GM18520 (cell line): ENCODE measurements around the gene GNAT3.

Experiments used
- ATAC-seq: cut with Tn5 transposase; IDR thresholded peaks from one replicate; pipeline ENCODE4 v1.9.1; 2021; ENCODE audit not compliant: unreplicated experiment

Gene GNAT3

DNA sequence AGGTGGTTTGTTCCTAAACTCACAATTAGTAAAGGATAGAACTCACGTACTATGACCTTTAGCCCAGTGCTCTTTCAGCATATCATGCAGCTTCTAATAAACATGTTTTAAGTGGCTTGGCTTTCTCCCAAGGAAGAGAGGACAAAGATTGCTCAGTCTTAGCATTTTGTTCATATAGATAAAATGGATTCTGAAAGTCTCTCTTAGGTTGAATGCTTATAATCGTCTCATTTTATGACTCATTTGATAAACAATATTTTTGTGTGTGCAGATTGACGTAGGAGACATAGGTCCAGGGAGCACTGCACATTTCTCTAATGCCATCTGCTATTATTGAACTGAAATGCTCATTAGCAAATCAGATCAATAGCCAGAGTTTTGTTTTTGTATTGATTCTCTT lies 44.8 kb downstream of the GNAT3 start:
- no peak for ATAC-seq

DNA sequence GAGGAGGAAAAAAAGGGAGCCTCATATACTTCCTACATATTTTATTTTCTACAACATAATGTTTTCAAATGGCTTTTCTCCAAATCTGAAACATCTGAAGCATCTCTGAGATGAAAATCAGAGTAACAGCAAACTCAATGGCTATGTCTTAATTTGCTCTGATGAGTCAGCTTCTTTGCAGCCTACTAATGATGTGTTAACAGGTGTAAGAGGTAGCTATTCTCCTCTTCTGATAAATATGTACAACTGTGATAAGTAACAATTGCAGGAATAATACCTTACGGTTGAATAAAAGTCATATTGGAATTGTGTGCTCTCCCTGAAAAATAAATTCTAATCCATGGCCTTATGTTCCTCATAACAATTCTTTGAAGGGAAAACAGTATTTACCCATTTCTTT lies 45.2 kb downstream of the GNAT3 start:
- no peak for ATAC-seq

DNA sequence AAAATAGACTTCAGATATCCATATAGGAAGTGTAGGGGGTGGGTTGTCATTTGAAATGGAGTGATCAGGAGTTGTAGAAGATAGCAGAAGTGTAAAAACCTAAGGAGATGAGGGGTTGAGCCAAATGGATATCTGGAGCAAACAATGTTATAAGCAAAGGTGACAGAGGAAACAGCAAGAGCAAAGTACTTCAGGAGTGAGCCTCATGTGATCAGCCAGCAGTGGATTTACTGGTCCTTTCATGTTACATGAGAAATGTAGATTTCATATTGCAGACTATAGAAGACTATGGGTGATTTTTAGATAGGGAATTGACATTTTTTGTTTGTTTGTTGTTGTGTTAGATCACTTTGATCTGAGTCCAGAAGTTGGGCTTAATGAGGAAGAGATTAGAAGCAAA lies 47.7 kb downstream of the GNAT3 start:
- no peak for ATAC-seq

- no peak for ATAC-seq
Observed at GRCh38 chr7:80463272-80463920, 48.5 kb downstream of the GNAT3 start.

DNA sequence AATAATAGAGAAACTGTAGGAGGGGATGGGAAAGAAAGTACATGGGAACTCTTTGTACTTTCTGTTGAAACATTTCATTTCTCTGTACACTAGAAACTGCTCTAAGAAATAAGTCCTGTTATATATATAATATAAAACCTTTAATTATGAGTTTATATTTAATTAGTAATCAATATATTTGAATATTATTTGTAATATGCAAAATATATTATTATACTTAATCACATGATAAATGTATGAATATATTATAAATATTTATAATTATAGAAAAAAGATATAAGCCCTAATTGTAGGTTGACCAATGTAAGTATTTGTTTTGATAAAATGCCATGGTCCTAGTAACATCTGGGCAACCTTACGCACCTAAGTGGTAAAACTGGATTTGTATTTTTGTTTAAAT lies 51.0 kb downstream of the GNAT3 start:
- no peak for ATAC-seq

DNA sequence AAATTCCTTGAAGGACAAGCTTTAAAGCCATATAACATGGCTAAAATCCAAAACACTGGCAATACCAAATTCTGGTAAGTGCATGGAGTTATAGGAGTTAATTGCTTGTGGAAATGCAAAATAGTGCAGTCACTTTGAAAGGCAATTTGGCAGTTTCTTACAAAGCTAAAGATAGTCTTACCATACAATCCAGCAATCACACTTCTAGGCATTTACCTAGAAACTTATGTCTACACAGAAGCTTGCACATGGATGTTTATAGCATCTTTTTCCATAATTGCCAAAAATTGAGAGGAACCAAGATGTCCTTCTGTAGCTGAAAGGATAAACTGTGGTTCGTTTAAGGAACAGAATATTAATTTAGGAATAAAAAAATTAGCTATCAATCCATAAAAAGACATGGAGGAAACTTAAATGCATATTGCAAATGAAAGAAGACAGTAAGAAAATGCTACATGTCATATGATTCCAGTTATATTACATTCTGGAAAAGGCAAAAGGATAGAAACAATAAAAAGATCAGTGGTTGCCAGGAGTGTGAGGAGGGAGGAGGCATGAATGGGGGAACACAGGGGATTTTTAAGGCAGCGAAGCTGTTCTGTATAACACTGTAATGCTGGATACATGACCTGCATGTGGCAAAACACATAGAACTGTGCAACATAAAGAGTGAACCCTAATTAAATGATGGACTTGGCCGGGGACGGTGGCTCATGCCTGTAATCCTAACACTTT lies 51.9 kb downstream of the GNAT3 start:
- no peak for ATAC-seq

GRCh38 chr7:80458822-80459725 lies 52.8 kb downstream of the GNAT3 start:
- no peak for ATAC-seq

DNA sequence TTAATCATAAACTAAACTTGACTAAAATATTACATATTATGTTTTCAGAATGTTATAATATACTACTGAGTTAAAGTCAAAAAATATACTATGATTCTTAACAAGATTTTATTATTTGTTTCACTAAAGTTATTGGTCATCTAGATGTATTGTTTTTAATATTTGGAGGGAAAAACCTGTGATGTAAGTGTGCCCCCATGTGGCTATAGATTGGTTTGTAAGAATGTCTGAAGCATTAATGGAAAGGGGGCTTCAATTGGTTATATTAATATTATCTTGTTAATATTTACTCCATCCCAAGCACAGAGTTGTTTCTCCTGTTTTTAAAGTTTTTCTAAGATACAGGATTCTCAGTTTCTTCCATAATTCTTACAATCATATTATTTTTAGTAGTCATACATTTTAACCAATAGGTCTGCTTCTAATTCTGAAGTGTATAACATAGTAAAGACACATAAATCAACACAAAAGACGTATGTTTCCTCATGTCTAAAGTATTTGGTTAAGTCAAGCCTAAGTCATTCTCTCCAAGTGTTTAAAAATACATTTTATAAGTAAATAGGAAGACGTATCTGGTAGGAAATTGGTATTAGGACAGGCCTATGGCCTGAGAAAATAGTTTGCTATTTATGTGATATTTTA lies 58.0 kb downstream of the GNAT3 start:
- no peak for ATAC-seq

GRCh38 chr7:80450621-80451308 lies 61.1 kb downstream of the GNAT3 start:
- ATAC-seq: no peak

DNA sequence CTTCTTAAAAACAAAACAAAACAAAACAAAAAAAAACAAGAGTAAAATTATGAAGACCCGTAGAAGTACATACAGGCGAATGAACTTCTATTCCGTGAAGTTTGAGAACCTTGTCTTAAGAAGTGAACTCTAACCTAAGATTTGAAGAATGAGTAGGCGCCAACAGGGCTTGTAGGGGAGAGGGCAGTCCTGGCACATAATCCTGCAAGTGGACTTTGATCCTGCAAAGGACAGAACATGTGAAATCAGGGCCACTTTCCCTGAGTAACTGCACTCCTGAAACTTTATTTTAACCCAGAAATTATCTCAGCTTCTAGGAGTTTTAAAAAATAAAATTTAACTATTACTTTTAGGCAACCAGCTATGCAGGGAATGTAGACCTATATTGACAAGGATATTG lies 62.0 kb downstream of the GNAT3 start:
- no peak for ATAC-seq

- no peak for ATAC-seq
Observed at GRCh38 chr7:80445351-80445750, 66.5 kb downstream of the GNAT3 start.

- no peak for ATAC-seq
Observed at GRCh38 chr7:80444811-80445210, 67.1 kb downstream of the GNAT3 start.

- no peak for ATAC-seq
Observed at GRCh38 chr7:80443325-80443724, 68.5 kb downstream of the GNAT3 start.

- ATAC-seq: no peak
Observed at GRCh38 chr7:80440883-80441282, 71.0 kb downstream of the GNAT3 start.

DNA sequence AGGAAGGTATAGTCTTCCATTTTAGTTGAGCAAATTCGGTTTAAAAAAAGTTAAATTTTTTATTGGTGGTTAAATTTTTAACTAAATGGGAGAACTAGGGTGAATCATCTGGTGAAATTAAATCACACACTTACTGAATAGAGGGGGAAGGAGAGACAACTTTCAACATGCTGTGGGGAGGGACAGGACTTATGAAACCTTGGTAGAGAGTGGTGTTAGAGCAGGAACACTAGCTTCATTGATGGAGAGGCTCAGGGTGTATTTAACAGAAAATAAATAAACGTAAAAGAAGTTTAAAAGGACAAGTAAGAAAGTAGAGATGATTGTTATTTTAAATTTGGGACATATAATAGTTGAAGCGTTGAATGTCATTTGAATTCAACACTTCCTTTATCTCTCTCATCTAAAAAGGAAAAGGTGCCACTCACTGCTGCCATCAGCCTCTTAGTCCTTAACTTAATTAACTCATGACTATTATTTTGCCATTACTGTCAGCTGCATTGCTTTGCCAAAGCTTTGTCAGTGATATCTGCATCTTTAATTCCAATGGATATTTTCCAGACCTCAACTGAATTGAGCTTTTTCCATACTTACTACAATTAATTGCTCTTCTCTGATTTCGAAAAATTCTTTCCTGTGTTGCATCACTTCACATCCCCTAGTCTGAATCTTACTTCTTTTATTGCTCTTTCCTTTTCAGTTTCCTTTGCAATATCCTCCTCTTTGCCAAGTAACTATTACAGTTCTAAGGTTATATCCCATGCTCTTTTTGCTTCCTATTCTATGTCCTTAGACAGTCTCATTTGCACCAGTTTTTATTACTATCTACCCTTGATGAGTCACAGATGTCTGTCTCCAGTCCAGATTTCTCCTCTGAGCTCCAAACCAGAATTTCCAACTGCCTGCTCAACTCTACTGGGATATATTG lies 71.7 kb downstream of the GNAT3 start:
- ATAC-seq: no peak

DNA sequence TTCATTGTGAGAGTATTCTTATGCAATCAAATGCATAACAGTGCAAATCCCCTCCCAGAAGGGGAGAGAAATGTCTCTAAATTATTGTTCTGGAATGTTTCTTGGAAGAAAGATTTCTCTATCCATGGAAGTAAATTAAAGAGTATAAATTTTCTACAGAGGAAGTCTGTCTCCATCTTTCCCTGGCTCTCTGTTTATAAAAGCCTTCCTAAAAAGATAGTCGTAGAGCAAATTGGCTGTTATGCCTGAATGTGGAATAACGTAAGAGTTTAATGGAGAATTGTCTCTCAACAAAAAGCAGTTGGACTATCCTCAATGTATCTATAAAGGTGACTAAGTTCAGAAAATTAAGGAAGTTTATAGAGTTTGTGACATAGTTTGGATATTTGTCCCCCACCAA lies 76.3 kb downstream of the GNAT3 start:
- ATAC-seq: no peak

- ATAC-seq: no peak
Observed at GRCh38 chr7:80434047-80434446, 77.8 kb downstream of the GNAT3 start.

DNA sequence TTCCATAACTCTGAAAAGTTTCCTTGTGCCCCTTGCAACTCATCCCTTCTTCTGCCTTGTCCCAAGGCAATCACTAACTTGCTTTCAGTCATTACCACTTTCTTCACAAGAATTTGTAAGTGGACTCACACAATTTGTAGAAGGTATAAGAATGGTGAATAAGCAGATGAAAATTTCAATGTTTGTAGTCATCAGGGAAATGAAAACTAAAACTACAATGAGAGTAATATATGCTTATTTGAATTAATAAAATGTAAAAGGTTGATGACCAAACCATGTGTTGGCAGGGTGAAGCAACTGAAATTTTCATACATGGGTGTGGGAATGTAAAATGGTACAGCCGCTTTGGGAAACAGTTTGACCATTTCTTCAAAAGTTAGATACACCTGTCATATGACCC lies 79.7 kb downstream of the GNAT3 start:
- no peak for ATAC-seq

GRCh38 chr7:80429181-80429580 lies 82.7 kb downstream of the GNAT3 start:
- ATAC-seq: no peak
